ENCODE data around the gene DHRSX. TPM values are rescaled to one million over a fixed set of nuclear protein-coding genes. Genes with fewer than 3 reads are reported as not detected.
"Not testable (repeated sequence)": the region's sequence is repeated elsewhere in the genome, so short reads cannot be mapped to it uniquely, and the experiment has no call there.

Gene DHRSX
- total and polyA plus RNA-seq, 12 donors, result 6.4 to 68.6 (median 27.7) TPM

DNA sequence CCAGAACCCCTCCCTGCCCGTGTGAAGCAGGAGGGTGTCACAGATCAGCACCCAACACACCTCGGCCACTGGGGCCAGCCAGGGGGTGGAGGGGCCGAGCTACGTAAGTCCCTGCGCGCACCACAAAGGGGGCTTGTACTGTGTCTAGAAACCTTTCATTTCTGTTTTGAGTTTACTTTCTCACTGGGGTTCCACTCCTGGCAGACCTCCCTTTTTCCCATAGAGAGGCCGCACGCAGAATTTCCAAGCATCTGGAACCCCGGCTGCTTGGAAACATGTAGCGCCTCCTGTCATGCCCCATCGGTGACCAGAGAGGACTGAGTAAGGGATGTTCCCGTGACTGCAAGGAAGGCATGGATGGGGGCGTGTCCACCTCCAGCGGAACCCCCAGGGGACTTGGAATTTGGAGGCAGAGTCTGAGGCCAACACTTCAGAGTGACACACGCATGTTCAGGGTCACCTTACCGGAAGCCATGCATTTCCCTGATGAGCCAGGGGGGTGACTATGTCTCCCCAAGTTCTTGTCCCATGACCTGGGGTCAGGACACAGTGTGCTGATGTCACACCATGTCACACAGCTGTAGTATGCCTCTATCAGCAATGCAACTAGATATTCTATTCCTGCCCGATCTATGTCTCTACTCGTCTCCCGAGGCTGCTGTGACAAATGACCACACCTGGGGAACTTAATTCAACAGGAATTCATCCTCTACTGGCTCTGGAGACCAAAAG is 105.3 kb downstream of the DHRSX start:
- intact Hi-C loops (cut with DNase I), result no loop called here
- 86 to 88% (median 87%) methylated on average over 19 of the region's 19 CpGs for WGBS, 4 donors
- no peaks in the 10 kb centered on the region for H3K4me1 ChIP-seq (replicated peaks in 1 of 2)
- TF ChIP-seq, protein P1, sequence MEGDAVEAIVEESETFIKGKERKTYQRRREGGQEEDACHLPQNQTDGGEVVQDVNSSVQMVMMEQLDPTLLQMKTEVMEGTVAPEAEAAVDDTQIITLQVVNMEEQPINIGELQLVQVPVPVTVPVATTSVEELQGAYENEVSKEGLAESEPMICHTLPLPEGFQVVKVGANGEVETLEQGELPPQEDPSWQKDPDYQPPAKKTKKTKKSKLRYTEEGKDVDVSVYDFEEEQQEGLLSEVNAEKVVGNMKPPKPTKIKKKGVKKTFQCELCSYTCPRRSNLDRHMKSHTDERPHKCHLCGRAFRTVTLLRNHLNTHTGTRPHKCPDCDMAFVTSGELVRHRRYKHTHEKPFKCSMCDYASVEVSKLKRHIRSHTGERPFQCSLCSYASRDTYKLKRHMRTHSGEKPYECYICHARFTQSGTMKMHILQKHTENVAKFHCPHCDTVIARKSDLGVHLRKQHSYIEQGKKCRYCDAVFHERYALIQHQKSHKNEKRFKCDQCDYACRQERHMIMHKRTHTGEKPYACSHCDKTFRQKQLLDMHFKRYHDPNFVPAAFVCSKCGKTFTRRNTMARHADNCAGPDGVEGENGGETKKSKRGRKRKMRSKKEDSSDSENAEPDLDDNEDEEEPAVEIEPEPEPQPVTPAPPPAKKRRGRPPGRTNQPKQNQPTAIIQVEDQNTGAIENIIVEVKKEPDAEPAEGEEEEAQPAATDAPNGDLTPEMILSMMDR (IDR thresholded peaks at IDR 0.05), result no peak
- no peak for TF ChIP-seq POLR2A (IDR thresholded peaks at IDR 0.05)
- H3K27ac ChIP-seq, result no peak overlapping the region
- no peaks in the 10 kb centered on the region for H3K9me3 ChIP-seq (replicated peaks in 1 of 3)
- H3K27me3 ChIP-seq, result no peaks in the 10 kb centered on the region
- DNase-seq, result peak in 1 of 7 donors; percentile 11
- no peaks in the 10 kb centered on the region for H3K36me3 ChIP-seq (replicated peaks in 1 of 2)
- H3K4me3 ChIP-seq, result no peak overlapping the region

DNA sequence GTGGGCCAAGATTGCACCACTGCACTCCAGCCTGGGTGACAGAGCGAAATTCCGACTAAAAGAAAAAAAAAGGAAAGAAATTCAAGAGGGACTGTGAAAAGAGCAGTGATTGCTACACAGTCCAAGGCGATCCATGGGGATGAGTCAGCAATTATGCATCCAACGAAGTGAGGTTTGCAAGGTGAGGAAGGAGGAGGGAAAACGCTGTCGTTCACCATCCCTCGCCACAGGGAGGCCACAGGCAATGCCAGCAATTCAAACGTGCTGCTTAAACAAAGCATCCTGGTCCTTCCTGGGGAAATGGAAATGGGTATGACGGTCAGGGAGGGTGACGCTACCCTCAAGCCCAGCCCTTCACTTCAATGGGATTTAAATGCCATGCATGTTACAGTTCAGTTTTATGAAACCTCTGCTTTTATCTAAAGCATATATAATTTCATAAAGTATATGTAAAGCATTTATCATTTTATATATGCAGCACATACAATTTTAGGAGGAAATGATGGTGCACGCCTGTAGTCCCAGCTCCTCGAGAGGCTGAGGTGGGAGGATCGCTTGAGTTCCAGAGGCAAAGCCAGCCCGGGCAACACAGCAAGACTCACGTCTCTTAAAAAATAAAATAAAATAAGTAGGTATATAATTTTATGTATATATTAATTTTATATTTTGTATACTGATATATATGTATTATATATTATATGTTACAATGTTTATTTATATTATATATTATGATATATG is 108.7 kb downstream of the DHRSX start:
- peak overlapping the region in 1 of 5 donors; percentile 63 for H3K27ac ChIP-seq
- no peak overlapping the region for H3K4me3 ChIP-seq
- no peaks in the 10 kb centered on the region for H3K4me1 ChIP-seq (replicated peaks in 1 of 2)
- H3K36me3 ChIP-seq (replicated peaks in 1 of 2), result no peaks in the 10 kb centered on the region
- intact Hi-C loops (cut with DNase I), result no loop called here
- DNase-seq, result peak; percentile 32 to 81 (median 78)
- H3K27me3 ChIP-seq, result no peaks in the 10 kb centered on the region
- no peaks in the 10 kb centered on the region for H3K9me3 ChIP-seq (replicated peaks in 1 of 3)
- 65 to 76% (median 68%) methylated on average over 15 of the region's 15 CpGs for WGBS, 4 donors
- TF ChIP-seq, protein P1 (IDR thresholded peaks at IDR 0.05), result peak in 5 of 6 experiments; percentile 12 to 40 (median 26)
- no peak for TF ChIP-seq POLR2A (IDR thresholded peaks at IDR 0.05)

DNA sequence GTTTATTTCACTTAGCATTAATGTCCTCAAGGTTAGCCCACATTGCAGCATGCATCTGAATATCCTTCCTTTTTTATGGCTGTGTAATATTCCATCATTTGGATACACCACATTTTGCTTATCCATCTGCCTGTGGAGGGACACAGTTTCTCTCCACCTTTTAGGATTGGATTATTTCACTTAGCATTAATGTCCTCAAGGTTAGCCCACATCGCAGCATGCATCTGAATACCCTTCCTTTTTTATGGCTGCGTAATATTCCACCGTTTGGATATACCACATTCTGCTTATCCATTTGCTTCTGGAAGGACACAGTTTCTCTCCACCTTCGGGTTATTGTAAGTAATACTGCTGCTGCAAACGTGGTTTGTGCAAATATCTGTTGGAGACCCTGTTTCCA is 110.0 kb downstream of the DHRSX start:
- intact Hi-C loops (cut with DNase I), result no loop called here
- Histone ChIP-seq H3K27ac (no peak overlapping the region), H3K36me3 (replicated peaks in 1 of 2) (no peaks in the 10 kb centered on the region), H3K4me3 (no peak overlapping the region), H3K27me3 (no peaks in the 10 kb centered on the region), H3K4me1 (replicated peaks in 1 of 2) (no peaks in the 10 kb centered on the region), H3K9me3 (replicated peaks in 1 of 3) (no peaks in the 10 kb centered on the region)
- TF ChIP-seq, protein P1 (IDR thresholded peaks at IDR 0.05), result no peak
- TF ChIP-seq POLR2A (IDR thresholded peaks at IDR 0.05), result no peak
- WGBS, 4 donors, result 96 to 98% (median 97%) methylated on average over 5 of the region's 5 CpGs
- DNase-seq, result no peak

DNA sequence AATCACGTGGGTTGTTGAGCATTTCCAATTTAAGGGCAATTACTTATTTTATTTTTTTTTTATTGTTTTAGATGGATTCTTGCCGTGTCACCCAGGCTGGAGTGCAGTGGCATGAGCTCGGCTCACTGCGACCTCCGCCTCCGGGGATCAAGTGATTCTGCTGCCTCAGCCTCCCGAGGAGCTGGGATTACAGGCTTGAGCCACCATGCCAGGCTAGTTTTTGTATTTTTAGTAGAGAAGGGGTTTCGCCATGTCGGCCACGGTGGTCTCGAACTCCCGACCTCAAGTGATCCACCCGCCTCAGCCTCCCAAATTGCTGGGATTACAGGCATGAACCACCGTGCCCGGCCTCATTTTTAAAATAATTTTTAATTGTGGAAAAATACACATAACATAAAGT is 111.0 kb downstream of the DHRSX start:
- H3K27me3 ChIP-seq; H3K36me3 ChIP-seq (replicated peaks in 1 of 2); H3K4me1 ChIP-seq (replicated peaks in 1 of 2); H3K4me3 ChIP-seq; H3K27ac ChIP-seq; H3K9me3 ChIP-seq (replicated peaks in 1 of 3); intact Hi-C loops (cut with DNase I); DNase-seq: not testable (repeated sequence)
- 93 to 97% (median 95%) methylated on average over 15 of the region's 15 CpGs for WGBS, 4 donors

All from adrenal gland (tissue), 12 donors.